ENCODE data around the gene RNF8. TPM values are rescaled to one million over a fixed set of nuclear protein-coding genes. Genes with fewer than 3 reads are reported as not detected.

Gene RNF8
- total and polyA plus RNA-seq, 2 donors (not counting 3 experiments of a cell fraction or from before 2014, with no cell fraction given), result 16.6 to 27.3 TPM

GRCh38 chr6:37369321-37370201 lies 15.8 kb downstream of the RNF8 start:
- ChIA-PET CTCF (interaction anchor here (0.6 to 1.4 kb wide), 2 partner anchors 56 to 1390 kb away, joined by 3 read pairs; no protein-coding TSS in a partner anchor), POLR2A (no interaction called here)
- FAIRE-seq (peak; percentile 89), DNase-seq (ENCODE audit: low read depth, low spot score) (peak; percentile 70)
- dilution Hi-C loops (cut with MboI; ENCODE audit: extremely low pct_ligation_motif_present, low sequenced_read_pairs), result no loop called here
- H3K79me2 ChIP-seq (ENCODE audit: control insufficient read depth, insufficient read depth, low read length), result peaks cover 6% of the 10 kb centered on the region
- no peak overlapping the region for H3K27ac ChIP-seq (ENCODE audit: insufficient read depth, low read depth, low read length)
- BruUV-seq (replicated peaks), result no TSS peak
- intact Hi-C loops (cut with micrococcal nuclease), result loop anchor here (5.0 kb wide), 2 partner anchors 113 to 198 kb away; no protein-coding TSS in a partner anchor
- no peaks in the 10 kb centered on the region for H3K9me1 ChIP-seq (replicated peaks; ENCODE audit: control insufficient read depth, extremely low read depth, insufficient read depth, low read length)
- H3K27me3 ChIP-seq (ENCODE audit: control insufficient read depth in 2 of 2, insufficient read depth in 2 of 2, low read length in 2 of 2), result no peaks in the 10 kb centered on the region
- no peak overlapping the region for H2AFZ ChIP-seq (ENCODE audit: low read depth, low read length)
- no peak overlapping the region for H3K9ac ChIP-seq (replicated peaks; ENCODE audit: extremely low read depth, insufficient read depth, low read length)
- no peaks in the 10 kb centered on the region for H3K9me3 ChIP-seq (replicated peaks; ENCODE audit: control insufficient read depth, insufficient read depth, low read length)
- H4K20me1 ChIP-seq (replicated peaks; ENCODE audit: control insufficient read depth, extremely low read depth, insufficient read depth, low read length), result peaks cover 3% of the 10 kb centered on the region
- no peak overlapping the region for H3K4me3 ChIP-seq (replicated peaks in 1 of 3; ENCODE audit: insufficient read depth in 1 of 3, low read depth in 1 of 3, low read length in 3 of 3)
- no peak overlapping the region for H3K4me2 ChIP-seq (ENCODE audit: insufficient read depth, low read length)
- H3K36me3 ChIP-seq (ENCODE audit: control insufficient read depth in 2 of 2, extremely low read depth in 1 of 2, insufficient read depth in 2 of 2, low read length in 2 of 2), result peaks cover 0 to 12% of the 10 kb centered on the region in 2 experiments
- no peak for TF ChIP-seq MYC (IDR thresholded peaks at IDR 0.05; ENCODE audit: low read depth, low read length)
- no peak for TF ChIP-seq FOS (IDR thresholded peaks at IDR 0.05; ENCODE audit: borderline replicate concordance, insufficient read depth, low read length)
- no peak for TF ChIP-seq POLR2A (IDR thresholded peaks at IDR 0.05; ENCODE audit: low read depth, low read length)
- no peak for TF ChIP-seq MAX (IDR thresholded peaks at IDR 0.05; ENCODE audit: insufficient read depth, insufficient read length)
- no peak for TF ChIP-seq POLR2AphosphoS5 (IDR thresholded peaks at IDR 0.05; ENCODE audit: insufficient read depth, low read depth, low read length)
- no peak for TF ChIP-seq CTCF (IDR thresholded peaks at IDR 0.05; ENCODE audit: extremely low read depth in 1 of 2, insufficient read depth in 1 of 2, low read depth in 1 of 2, low read length in 2 of 2)
- peaks cover 22% of the 10 kb centered on the region for H3K4me1 ChIP-seq (ENCODE audit: control insufficient read depth, extremely low read depth, insufficient read depth, low read length)
